ENCODE data around the gene PTX4.
"Not testable (repeated sequence)": the region's sequence is repeated elsewhere in the genome, so short reads cannot be mapped to it uniquely, and the experiment has no call there.

Gene PTX4

GRCh38 chr16:1442697-1443096 is 46.0 kb downstream of the PTX4 start:
- DNase-seq = no peak

- DNase-seq = no peak
Measured at GRCh38 chr16:1441391-1441829, 47.3 kb downstream of the PTX4 start.

- DNase-seq = not testable (repeated sequence)
Measured at GRCh38 chr16:1439699-1440074, 49.1 kb downstream of the PTX4 start.

- no peak for DNase-seq
Measured at GRCh38 chr16:1439058-1439698, 49.6 kb downstream of the PTX4 start.

- DNase-seq = no peak
Measured at GRCh38 chr16:1438229-1439057, 50.3 kb downstream of the PTX4 start.

- DNase-seq = no peak
Measured at GRCh38 chr16:1437606-1438005, 51.1 kb downstream of the PTX4 start.

GRCh38 chr16:1436731-1437355 is 51.9 kb downstream of the PTX4 start:
- no peak for DNase-seq

- no peak for DNase-seq
Measured at GRCh38 chr16:1435921-1436697, 52.6 kb downstream of the PTX4 start.

All from hippocampal formation (tissue), 2 donors.